GM12878 (cell line): ENCODE measurements around the gene FAM228B. TPM values are rescaled to one million over a fixed set of nuclear protein-coding genes. Genes with fewer than 3 reads are reported as not detected.

ENCODE experiments used
- ATAC-seq: fragments of 200-7000 bp; cut with Tn5 transposase; 3 replicates; pipeline ENCODE4 v1.9.1; 2020; ENCODE audit warnings: mild to moderate bottlenecking, moderate library complexity
- BruUV-seq: library from RNA; stranded (reverse); fragments of 400-500 nt; replicated peaks from 2 replicates; lab custom pipeline; 2021; lab: Mats Ljungman, UMichigan
- CTCF ChIA-PET: fragments of 300-600 bp; sonication (Branson Sonifier 250); formaldehyde crosslinking; extraction: SDS; loops from one replicate; lab custom pipeline; 2021; ENCODE audit warnings: inconsistent platforms; lab: Yijun Ruan, JAX
- POLR2A ChIA-PET: fragments of 350-600 bp; formaldehyde crosslinking; extraction: SDS; loops from one replicate; lab custom pipeline; 2021; ENCODE audit warnings: inconsistent platforms; lab: Charles Lee
- RAD21 ChIA-PET: fragments of 300-600 bp; sonication (Branson Sonifier 250); formaldehyde crosslinking; loops from one replicate; lab custom pipeline; 2023; ENCODE audit warnings: antibody characterized with exemption; ENCODE audit not compliant: unreplicated experiment; lab: Charles Lee
- SMC1A ChIA-PET: fragments of 300-600 bp; sonication (Branson Sonifier 250); formaldehyde crosslinking; loops from one replicate; lab custom pipeline; 2023; ENCODE audit not compliant: unreplicated experiment, uncharacterized antibody; lab: Charles Lee
- DNase-seq: peaks from one replicate; pipeline ENCODE4 v3.0.0-alpha.2; 2011; ENCODE audit warnings: low read depth, low spot score
- FAIRE-seq: peaks from 3 replicates; lab custom pipeline; 2011; peaks lifted over from hg19 to GRCh38; lab: Jason Lieb, UNC
- H2AFZ ChIP-seq: 2 replicates; pipeline ENCODE4 v1.6.0; 2011; ENCODE audit warnings: low read depth, low read length, control low read depth; ENCODE audit not compliant: control insufficient read depth
- H3K27ac ChIP-seq: 2 replicates; pipeline ENCODE4 v1.5.1; 2011; ENCODE audit warnings: control low read depth; ENCODE audit not compliant: control insufficient read depth, insufficient read depth
- H3K27me3 ChIP-seq, 2 experiments: replicated peaks in 1 of 2; 2 replicates each; pipeline versions ENCODE4 v1.6.0 to v1.6.1; 2011; ENCODE audit warnings: low read length in 1 of 2; ENCODE audit not compliant: control insufficient read depth in 2 of 2, insufficient read depth in 2 of 2
- H3K36me3 ChIP-seq, 2 experiments: 2 replicates each; pipeline ENCODE4 v1.5.1; 2011; ENCODE audit warnings: low read length in 1 of 2; ENCODE audit not compliant: control insufficient read depth in 2 of 2, insufficient read depth in 2 of 2
- H3K4me1 ChIP-seq: 2 replicates; pipeline ENCODE4 v1.6.1; 2011; ENCODE audit warnings: mild to moderate bottlenecking, low read length, moderate library complexity, mixed read lengths; ENCODE audit not compliant: control insufficient read depth, insufficient read depth
- H3K4me2 ChIP-seq: 2 replicates; pipeline ENCODE4 v1.6.0; 2011; ENCODE audit warnings: control low read depth; ENCODE audit not compliant: control insufficient read depth, insufficient read depth
- H3K4me3 ChIP-seq: fragments of 200-600 bp; sonication (generic); 2 replicates; pipeline ENCODE4 v1.5.1; 2016
- H3K79me2 ChIP-seq: 2 replicates; pipeline ENCODE4 v1.6.0; 2011; ENCODE audit warnings: low read length; ENCODE audit not compliant: control insufficient read depth, insufficient read depth
- H3K9ac ChIP-seq: 2 replicates; pipeline ENCODE4 v1.8.0; 2011; ENCODE audit warnings: low read length, control low read depth, mixed read lengths; ENCODE audit not compliant: control insufficient read depth, insufficient read depth
- H3K9me3 ChIP-seq: replicated peaks from 3 replicates; pipeline ENCODE4 v1.5.1; 2011; ENCODE audit warnings: mild to moderate bottlenecking, low read length; ENCODE audit not compliant: control insufficient read depth, insufficient read depth
- H4K20me1 ChIP-seq: 2 replicates; pipeline ENCODE4 v1.6.0; 2011; ENCODE audit not compliant: control insufficient read depth, insufficient read depth
- EZH2 ChIP-seq: IDR thresholded peaks from 2 replicates; pipeline ENCODE4 v1.6.1; 2012; ENCODE audit warnings: low read depth, mild to moderate bottlenecking, control low read depth, inconsistent platforms, low read length, borderline replicate concordance; ENCODE audit not compliant: control insufficient read depth
- HDAC6 ChIP-seq: fragments of 200-600 bp; sonication (generic); IDR thresholded peaks from one replicate; pipeline ENCODE4 v1.8.0; 2017; ENCODE audit warnings: antibody characterized with exemption; ENCODE audit not compliant: unreplicated experiment
- IKZF2 ChIP-seq, 2 experiments: fragments of 450-650 bp; IDR thresholded peaks; 2 replicates each; pipeline ENCODE4 v1.6.1; 2017; ENCODE audit warnings: mild to moderate bottlenecking in 2 of 2, moderate library complexity in 2 of 2
- IRF4 ChIP-seq: IDR thresholded peaks from 2 replicates; pipeline ENCODE4 v1.6.1; 2011; ENCODE audit warnings: low read depth, low read length
- KLF5 ChIP-seq: fragments of 450-650 bp; IDR thresholded peaks from 2 replicates; pipeline ENCODE4 v1.6.1; 2014; ENCODE audit warnings: mild to moderate bottlenecking; ENCODE audit not compliant: partially characterized antibody
- MEF2A ChIP-seq: IDR thresholded peaks from 2 replicates; pipeline ENCODE4 v1.6.1; 2011; ENCODE audit warnings: low read depth, mild to moderate bottlenecking, low read length, moderate library complexity; ENCODE audit not compliant: insufficient read depth
- TBL1XR1 ChIP-seq: IDR thresholded peaks from 2 replicates; pipeline ENCODE4 v1.6.1; 2012; ENCODE audit warnings: low read depth, low read length, improper control_type of control experiment
- YBX1 ChIP-seq: fragments of 450-650 bp; IDR thresholded peaks from 2 replicates; pipeline ENCODE4 v1.6.1; 2016; ENCODE audit warnings: antibody characterized with exemption
- ZBED1 ChIP-seq: IDR thresholded peaks from 2 replicates; pipeline ENCODE4 v1.6.1; 2016; ENCODE audit warnings: borderline replicate concordance
- ZNF217 ChIP-seq: fragments of 450-650 bp; IDR thresholded peaks from 2 replicates; pipeline ENCODE4 v1.6.1; 2017; ENCODE audit warnings: antibody characterized with exemption, mild to moderate bottlenecking
- ZNF384 ChIP-seq: IDR thresholded peaks from 2 replicates; pipeline ENCODE4 v1.6.1; 2012; ENCODE audit warnings: low read depth, mild to moderate bottlenecking, low read length, improper control_type of control experiment, borderline replicate concordance
- WGBS: methylation state at CpG from one replicate; pipeline ENCODE4 v1.1.6; 2016; ENCODE audit warnings: low lambda C conversion rate; ENCODE audit not compliant: insufficient replicate concordance, insufficient coverage; ENCODE audit errors: missing lambda C conversion rate; 5-methylcytosine and 5-hydroxymethylcytosine counted together
- in situ Hi-C: fragments of 300-500 bp; cut with MboI; formaldehyde crosslinking; loops from 9 replicates; pipeline ENCODE4 v1.14.3; 2018; ENCODE audit warnings: mixed read lengths
- intact Hi-C: fragments of 100-400 bp; cut with micrococcal nuclease; formaldehyde crosslinking; loops from one replicate; pipeline ENCODE4 v1.14.2; 2022; ENCODE audit not compliant: unreplicated experiment
- polyA plus RNA-seq, 11 experiments: library from polyadenylated mRNA; depleted of rRNA in 4 of 11; unstranded in 6 of 11; stranded (reverse) in 5 of 11; fragments of >200 nt; fragmentation: Nextera tagmentation in 4 of 11; fragmentation: Illumina TruSeq in 1 of 11; extraction: Ambion mirVana in 4 of 11; extraction: Trizol in 1 of 11; gene quantifications; 1 replicate in 1 of 11; 2 replicates in 10 of 11; pipeline versions ENCODE4 v1.2.1 to v1.2.3, GENCODE V29; 2011 to 2016; ENCODE audit warnings: inconsistent platforms in 2 of 11, missing spikeins in 2 of 11, low read depth in 1 of 11
- total RNA-seq, 4 experiments: library from RNA; depleted of rRNA in 3 of 4; stranded (reverse); fragments of >200 nt in 3 of 4; fragmentation: Illumina TruSeq in 1 of 4; extraction: Trizol in 1 of 4; gene quantifications; 2 replicates each; pipeline versions ENCODE4 v1.2.1 to v1.2.3, GENCODE V29; 2013 to 2021
- TF ChIP-seq, protein P1 (sequence below): fragments of 450-650 bp; IDR thresholded peaks from 2 replicates; pipeline ENCODE4 v1.6.1; 2016; ENCODE audit warnings: mild to moderate bottlenecking, moderate library complexity, borderline replicate concordance
- TF ChIP-seq, protein P2 (sequence below): IDR thresholded peaks from 2 replicates; pipeline ENCODE4 v1.6.1; 2012; ENCODE audit warnings: low read depth, low read length, improper control_type of control experiment

FAM228B gene
- total and polyA plus RNA-seq, 10 of the 15 experiments (the other 5 are each of a cell fraction or from before 2014, with no cell fraction given) = 3.9 to 11.0 (median 7.5) TPM

DNA sequence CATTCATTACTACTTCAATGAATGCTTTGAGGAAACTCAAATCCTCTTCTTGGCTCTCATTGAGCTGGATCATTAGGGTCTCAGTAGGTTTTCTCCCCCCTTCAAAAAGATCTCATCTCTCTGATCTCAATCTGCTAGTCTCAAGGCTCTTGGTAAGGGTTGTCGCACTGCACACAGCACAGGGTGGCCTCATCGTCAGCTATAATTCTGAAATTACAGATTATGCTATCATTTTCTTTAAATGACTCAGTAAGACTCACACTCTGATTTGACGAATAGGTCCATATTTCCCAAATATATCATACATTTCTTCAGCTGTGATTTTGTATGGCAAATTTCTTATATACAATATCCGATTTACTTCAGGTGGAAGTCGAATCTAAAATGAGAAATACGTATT lies 49.5 kb upstream of the FAM228B start:
- SMC1A ChIA-PET = interaction anchor here (0.7 to 2.6 kb wide), 7 partner anchors 10 to 258 kb away, joined by 3 to 13 read pairs (median 3); partner anchors contain the start of gene ATAD2B
- peaks cover 27% of the 10 kb centered on the region for H3K79me2 ChIP-seq

DNA sequence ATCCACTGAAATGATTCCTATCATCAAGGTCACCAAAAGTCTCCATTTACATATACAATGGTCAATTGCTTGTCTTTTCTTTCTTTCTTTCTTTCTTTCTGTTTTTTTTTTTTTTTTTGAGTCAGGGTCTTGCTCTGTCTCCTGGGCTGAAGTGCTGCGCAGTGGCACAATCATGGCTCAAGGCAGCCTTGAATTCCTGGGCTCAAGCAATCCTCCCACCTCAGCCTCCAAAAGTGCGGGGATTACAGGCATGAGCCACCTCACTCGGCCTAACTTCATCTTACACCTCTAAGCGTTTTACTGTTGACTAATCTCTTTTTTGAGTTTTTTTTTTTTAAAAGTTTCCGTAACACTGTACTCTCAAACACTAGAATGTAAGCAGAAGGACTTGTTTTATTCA lies 48.0 kb upstream of the FAM228B start:
- ATAC-seq (no peak), DNase-seq (no peak), FAIRE-seq (no peak)
- H3K27me3 ChIP-seq = no peaks in the 10 kb centered on the region
- 26% methylated on average over 4 of the region's 5 CpGs for WGBS
- peak overlapping the region; percentile 89 for H3K4me3 ChIP-seq
- SMC1A ChIA-PET = no interaction called here
- intact Hi-C loops = no loop called here
- peak overlapping the region; percentile 89 for H3K4me2 ChIP-seq
- H3K79me2 ChIP-seq = peaks cover 27% of the 10 kb centered on the region
- peak overlapping the region; percentile 93 for H3K9ac ChIP-seq
- TF ChIP-seq, protein P1, sequence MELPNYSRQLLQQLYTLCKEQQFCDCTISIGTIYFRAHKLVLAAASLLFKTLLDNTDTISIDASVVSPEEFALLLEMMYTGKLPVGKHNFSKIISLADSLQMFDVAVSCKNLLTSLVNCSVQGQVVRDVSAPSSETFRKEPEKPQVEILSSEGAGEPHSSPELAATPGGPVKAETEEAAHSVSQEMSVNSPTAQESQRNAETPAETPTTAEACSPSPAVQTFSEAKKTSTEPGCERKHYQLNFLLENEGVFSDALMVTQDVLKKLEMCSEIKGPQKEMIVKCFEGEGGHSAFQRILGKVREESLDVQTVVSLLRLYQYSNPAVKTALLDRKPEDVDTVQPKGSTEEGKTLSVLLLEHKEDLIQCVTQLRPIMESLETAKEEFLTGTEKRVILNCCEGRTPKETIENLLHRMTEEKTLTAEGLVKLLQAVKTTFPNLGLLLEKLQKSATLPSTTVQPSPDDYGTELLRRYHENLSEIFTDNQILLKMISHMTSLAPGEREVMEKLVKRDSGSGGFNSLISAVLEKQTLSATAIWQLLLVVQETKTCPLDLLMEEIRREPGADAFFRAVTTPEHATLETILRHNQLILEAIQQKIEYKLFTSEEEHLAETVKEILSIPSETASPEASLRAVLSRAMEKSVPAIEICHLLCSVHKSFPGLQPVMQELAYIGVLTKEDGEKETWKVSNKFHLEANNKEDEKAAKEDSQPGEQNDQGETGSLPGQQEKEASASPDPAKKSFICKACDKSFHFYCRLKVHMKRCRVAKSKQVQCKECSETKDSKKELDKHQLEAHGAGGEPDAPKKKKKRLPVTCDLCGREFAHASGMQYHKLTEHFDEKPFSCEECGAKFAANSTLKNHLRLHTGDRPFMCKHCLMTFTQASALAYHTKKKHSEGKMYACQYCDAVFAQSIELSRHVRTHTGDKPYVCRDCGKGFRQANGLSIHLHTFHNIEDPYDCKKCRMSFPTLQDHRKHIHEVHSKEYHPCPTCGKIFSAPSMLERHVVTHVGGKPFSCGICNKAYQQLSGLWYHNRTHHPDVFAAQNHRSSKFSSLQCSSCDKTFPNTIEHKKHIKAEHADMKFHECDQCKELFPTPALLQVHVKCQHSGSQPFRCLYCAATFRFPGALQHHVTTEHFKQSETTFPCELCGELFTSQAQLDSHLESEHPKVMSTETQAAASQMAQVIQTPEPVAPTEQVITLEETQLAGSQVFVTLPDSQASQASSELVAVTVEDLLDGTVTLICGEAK = no peak
- TF ChIP-seq KLF5 = no peak
- TF ChIP-seq YBX1 = no peak
- TF ChIP-seq TBL1XR1 = no peak
- TF ChIP-seq ZNF384 = no peak
- TF ChIP-seq ZBED1 = no peak
- H2AFZ ChIP-seq = no peak overlapping the region
- CTCF ChIA-PET = no interaction called here
- no TSS peak for BruUV-seq
- H3K4me1 ChIP-seq = peaks cover 9% of the 10 kb centered on the region
- H4K20me1 ChIP-seq = no peaks in the 10 kb centered on the region
- RAD21 ChIA-PET = interaction anchor here (0.7 to 2.6 kb wide), 2 partner anchors 9 to 149 kb away, joined by 3 to 45 read pairs; partner anchors contain the start of genes ATAD2B and TP53I3
- in situ Hi-C loops = no loop called here
- no peaks in the 10 kb centered on the region; a peak in 1 of 4 replicates for H3K36me3 ChIP-seq
- no peaks in the 10 kb centered on the region; the same call in 2 of the 3 replicates for H3K9me3 ChIP-seq
- POLR2A ChIA-PET = no interaction called here
- H3K27ac ChIP-seq = peak overlapping the region; percentile 85; the same call in 1 of the 2 replicates

More for the DNA sequence above, 49.5 kb upstream of the FAM228B start:
- no TSS peak for BruUV-seq
- no peak for ATAC-seq
- no peaks in the 10 kb centered on the region for H3K27me3 ChIP-seq
- no peak overlapping the region for H3K9ac ChIP-seq
- in situ Hi-C loops = no loop called here
- ChIA-PET RAD21 (interaction anchor here (0.8 to 1.6 kb wide), 2 partner anchors 27 to 147 kb away, joined by 6 to 7 read pairs; partner anchors contain the start of genes ATAD2B and WDCP), POLR2A (interaction anchor here (1.2 to 1.7 kb wide), 2 partner anchors 27 to 148 kb away, joined by 4 to 6 read pairs; partner anchors contain the start of genes ATAD2B and WDCP), CTCF (interaction anchor here (0.9 to 5.0 kb wide), 4 partner anchors 11 to 249 kb away, joined by 3 to 30 read pairs (median 4); partner anchors contain the start of genes ATAD2B and TP53I3)
- peaks cover 0 to 5% of the 10 kb centered on the region in 2 experiments; a peak in 1 of 4 replicates for H3K36me3 ChIP-seq
- no peak overlapping the region for H2AFZ ChIP-seq
- H4K20me1 ChIP-seq = no peaks in the 10 kb centered on the region
- TF ChIP-seq HDAC6 = no peak
- TF ChIP-seq IKZF2 (IDR thresholded peaks at IDR 0.05) = no peak
- TF ChIP-seq, protein P2, sequence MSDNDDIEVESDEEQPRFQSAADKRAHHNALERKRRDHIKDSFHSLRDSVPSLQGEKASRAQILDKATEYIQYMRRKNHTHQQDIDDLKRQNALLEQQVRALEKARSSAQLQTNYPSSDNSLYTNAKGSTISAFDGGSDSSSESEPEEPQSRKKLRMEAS = no peak
- TF ChIP-seq ZNF217 = no peak
- no peak for TF ChIP-seq MEF2A
- TF ChIP-seq EZH2 = no peak
- TF ChIP-seq IRF4 = no peak
- TF ChIP-seq, all 136 proteins: peak for 0
- intact Hi-C loops = no loop called here
- Histone ChIP-seq H3K4me2 (peak overlapping the region; percentile 1; the same call in 1 of the 2 replicates), H3K27ac (no peak overlapping the region), H3K4me3 (no peak overlapping the region), H3K9me3 (no peaks in the 10 kb centered on the region; the same call in 2 of the 3 replicates), H3K4me1 (peaks cover 9% of the 10 kb centered on the region)
- DNase-seq (no peak), FAIRE-seq (no peak)
- WGBS = 51% methylated on average over 6 of the region's 6 CpGs
